ENCODE measurements around the gene SLC8A1. TPM values are rescaled to one million over a fixed set of nuclear protein-coding genes. Genes with fewer than 3 reads are reported as not detected.

Gene SLC8A1
- total RNA-seq, 1 donor from 2014 or later = 116 TPM

GRCh38 chr2:40155728-40156127 lies 296.2 kb downstream of the SLC8A1 start:
- no peak for DNase-seq (ENCODE audit: low spot score)

- DNase-seq (ENCODE audit: low spot score) = no peak
Observed at GRCh38 chr2:40150266-40150665, 301.6 kb downstream of the SLC8A1 start.

GRCh38 chr2:40148334-40148733 lies 303.6 kb downstream of the SLC8A1 start:
- DNase-seq (ENCODE audit: low spot score) = no peak

- DNase-seq (ENCODE audit: low spot score) = no peak
Observed at GRCh38 chr2:40147360-40147759, 304.5 kb downstream of the SLC8A1 start.

GRCh38 chr2:40144022-40144421 lies 307.9 kb downstream of the SLC8A1 start:
- no peak for DNase-seq (ENCODE audit: low spot score)

- DNase-seq (ENCODE audit: low spot score) = no peak
Observed at GRCh38 chr2:40138314-40138713, 313.6 kb downstream of the SLC8A1 start.

GRCh38 chr2:40131081-40131704 lies 320.7 kb downstream of the SLC8A1 start:
- DNase-seq (ENCODE audit: low spot score) = no peak

GRCh38 chr2:40130251-40130994 lies 321.5 kb downstream of the SLC8A1 start:
- no peak for DNase-seq (ENCODE audit: low spot score)

GRCh38 chr2:40129725-40130124 lies 322.2 kb downstream of the SLC8A1 start:
- DNase-seq (ENCODE audit: low spot score) = no peak

- no peak for DNase-seq (ENCODE audit: low spot score)
Observed at GRCh38 chr2:40128796-40129195, 323.1 kb downstream of the SLC8A1 start.

- no peak for DNase-seq (ENCODE audit: low spot score)
Observed at GRCh38 chr2:40127890-40128557, 323.9 kb downstream of the SLC8A1 start.

- no peak for DNase-seq (ENCODE audit: low spot score)
Observed at GRCh38 chr2:40127146-40127545, 324.7 kb downstream of the SLC8A1 start.

GRCh38 chr2:40126006-40126405 lies 325.9 kb downstream of the SLC8A1 start:
- no peak for DNase-seq (ENCODE audit: low spot score)

- DNase-seq (ENCODE audit: low spot score) = no peak
Observed at GRCh38 chr2:40123746-40124145, 328.1 kb downstream of the SLC8A1 start.

- DNase-seq (ENCODE audit: low spot score) = no peak
Observed at GRCh38 chr2:40123326-40123725, 328.6 kb downstream of the SLC8A1 start.

GRCh38 chr2:40120957-40121356 lies 330.9 kb downstream of the SLC8A1 start:
- no peak for DNase-seq (ENCODE audit: low spot score)

GRCh38 chr2:40120026-40120425 lies 331.9 kb downstream of the SLC8A1 start:
- DNase-seq (ENCODE audit: low spot score) = no peak

GRCh38 chr2:40118622-40119021 lies 333.3 kb downstream of the SLC8A1 start:
- DNase-seq (ENCODE audit: low spot score) = no peak

GRCh38 chr2:40115894-40116293 lies 336.0 kb downstream of the SLC8A1 start:
- DNase-seq (ENCODE audit: low spot score) = no peak

GRCh38 chr2:40115348-40115747 lies 336.5 kb downstream of the SLC8A1 start:
- no peak for DNase-seq (ENCODE audit: low spot score)

GRCh38 chr2:40113997-40114396 lies 337.9 kb downstream of the SLC8A1 start:
- DNase-seq (ENCODE audit: low spot score) = no peak

GRCh38 chr2:40113272-40113968 lies 338.5 kb downstream of the SLC8A1 start:
- DNase-seq (ENCODE audit: low spot score) = no peak

Measured in ureter (tissue), 1 donor.